B cell (primary cell): Measurements from ENCODE around the gene TBRG4. TPM values are rescaled to one million over a fixed set of nuclear protein-coding genes. Genes with fewer than 3 reads are reported as not detected.

Source experiments
- ATAC-seq: fragments of 200-7000 bp; cut with Tn5 transposase; one replicate; pipeline ENCODE4 v1.10.0; 2021; ENCODE audit warnings: low read depth, mild to moderate bottlenecking, moderate number of reproducible peaks, moderate library complexity
- CTCF ChIA-PET: fragments of 350-600 bp; sonication (Branson Sonifier 250); formaldehyde crosslinking; loops from one replicate; lab custom pipeline; 2021; ENCODE audit warnings: antibody characterized with exemption, inconsistent platforms; lab: Charles Lee
- POLR2A ChIA-PET: fragments of 350-600 bp; sonication (Branson Sonifier 250); formaldehyde crosslinking; loops from one replicate; lab custom pipeline; 2021; ENCODE audit warnings: antibody characterized with exemption; lab: Charles Lee
- DNase-seq: peaks from one replicate; pipeline ENCODE4 v3.0.0; 2013
- H2AFZ ChIP-seq: 2 replicates; pipeline ENCODE4 v1.6.1; 2012; ENCODE audit warnings: mild to moderate bottlenecking, low read depth, low read length; ENCODE audit not compliant: insufficient read depth, poor library complexity, severe bottlenecking
- H3K27ac ChIP-seq, 2 donors: 1 replicate in 1 of 2; 2 replicates in 1 of 2; pipeline ENCODE4 v1.5.1; 2012 to 2013; ENCODE audit warnings: low read length in 2 of 2, mild to moderate bottlenecking in 2 of 2, moderate library complexity in 1 of 2
- H3K27me3 ChIP-seq, 4 experiments: fragments of 200-600 bp in 1 of 4; sonication (generic) in 1 of 4; replicated peaks in 1 of 4; 1 replicate in 2 of 4; 2 replicates in 2 of 4; pipeline versions ENCODE4 v1.6.1 to v1.7.0; 2013 to 2016; ENCODE audit warnings: low read length in 3 of 4, mild to moderate bottlenecking in 2 of 4, mixed read lengths in 1 of 4, moderate library complexity in 1 of 4; ENCODE audit not compliant: insufficient read depth in 4 of 4, control insufficient read depth in 3 of 4; ENCODE audit errors: control extremely low read depth in 1 of 4
- H3K36me3 ChIP-seq, 2 experiments: replicated peaks in 1 of 2; 1 replicate in 1 of 2; 2 replicates in 1 of 2; pipeline versions ENCODE4 v1.6.1 to v1.7.1; 2013; ENCODE audit warnings: low read length in 1 of 2; ENCODE audit not compliant: insufficient read depth in 2 of 2, control insufficient read depth in 1 of 2; ENCODE audit errors: control extremely low read depth in 1 of 2, extremely low read depth in 1 of 2
- H3K4me1 ChIP-seq, 2 donors: fragments of 200-600 bp in 1 of 2; sonication (generic) in 1 of 2; 1 replicate in 1 of 2; 2 replicates in 1 of 2; pipeline versions ENCODE4 v1.5.1 to v1.6.1; 2013 to 2017; ENCODE audit warnings: low read length in 2 of 2; ENCODE audit not compliant: control insufficient read depth in 2 of 2, insufficient read depth in 2 of 2
- H3K4me2 ChIP-seq: replicated peaks from 2 replicates; pipeline ENCODE3; 2012; ENCODE audit warnings: mild to moderate bottlenecking, low read depth, low read length; ENCODE audit not compliant: poor library complexity, severe bottlenecking
- H3K4me3 ChIP-seq, 5 experiments: fragments of 200-600 bp in 1 of 5; sonication (generic) in 1 of 5; 1 replicate in 3 of 5; 2 replicates in 2 of 5; pipeline versions ENCODE4 v1.5.1 to v1.7.0; 2011 to 2016; ENCODE audit warnings: low read length in 4 of 5, mild to moderate bottlenecking in 4 of 5, low read depth in 2 of 5, control low read depth in 1 of 5, moderate library complexity in 1 of 5; ENCODE audit not compliant: insufficient read depth in 1 of 5; ENCODE audit errors: control extremely low read depth in 1 of 5, extremely low read depth in 1 of 5
- H3K79me2 ChIP-seq: fragments of 200-600 bp; sonication (generic); one replicate; pipeline ENCODE4 v1.6.0; 2016; ENCODE audit warnings: low read length; ENCODE audit not compliant: control insufficient read depth, insufficient read depth
- H3K9ac ChIP-seq: fragments of 200-600 bp; sonication (generic); 2 replicates; pipeline ENCODE4 v1.6.1; 2017; ENCODE audit warnings: mild to moderate bottlenecking, low read length, moderate library complexity
- H3K9me3 ChIP-seq, 3 donors: one replicate each; pipeline versions ENCODE4 v1.6.1 to v1.7.1; 2013; ENCODE audit warnings: low read length in 2 of 3; ENCODE audit not compliant: control insufficient read depth in 2 of 3, insufficient read depth in 1 of 3; ENCODE audit errors: control extremely low read depth in 1 of 3
- H4K20me1 ChIP-seq: 2 replicates; pipeline ENCODE4 v1.6.0; 2012; ENCODE audit warnings: mild to moderate bottlenecking, low read length; ENCODE audit not compliant: insufficient read depth, control insufficient read depth, poor library complexity, severe bottlenecking
- H3K27ac Mint-ChIP-seq: one replicate; pipeline ENCODE4 v1.8.0; 2021; ENCODE audit warnings: mixed read lengths
- H3K27me3 Mint-ChIP-seq: one replicate; pipeline ENCODE4 v1.8.0; 2021; ENCODE audit warnings: mixed read lengths
- H3K4me1 Mint-ChIP-seq: one replicate; pipeline ENCODE4 v1.8.0; 2021; ENCODE audit warnings: mixed read lengths
- H3K4me3 Mint-ChIP-seq: one replicate; pipeline ENCODE4 v1.8.0; 2021; ENCODE audit warnings: mixed read lengths
- H3K9me3 Mint-ChIP-seq: one replicate; pipeline ENCODE4 v1.8.0; 2022; ENCODE audit warnings: mixed read lengths; ENCODE audit not compliant: insufficient read depth
- EZH2 ChIP-seq: IDR thresholded peaks from 2 replicates; pipeline ENCODE4 v1.6.1; 2012; ENCODE audit warnings: borderline replicate concordance, low read depth, mild to moderate bottlenecking, moderate library complexity, low read length; ENCODE audit not compliant: insufficient read depth, poor library complexity, severe bottlenecking
- WGBS: methylation state at CpG from one replicate; pipeline ENCODE4 v1.1.5; 2013; ENCODE audit warnings: missing lambda C conversion rate; ENCODE audit not compliant: insufficient coverage; 5-methylcytosine and 5-hydroxymethylcytosine counted together
- intact Hi-C: fragments of 100-400 bp; cut with micrococcal nuclease; formaldehyde crosslinking; loops from one replicate; pipeline ENCODE4 v1.10.0; 2022
- polyA plus RNA-seq: library from polyadenylated mRNA; depleted of rRNA; stranded (reverse); fragments of >200 nt; gene quantifications from 2 replicates; pipeline ENCODE4 v1.2.3, GENCODE V29; 2012
- total RNA-seq, 2 donors: library from RNA; stranded (reverse); fragments of 120-200 nt in 1 of 2; gene quantifications; 1 replicate in 1 of 2; 2 replicates in 1 of 2; pipeline versions ENCODE4 v1.2.3 to v1.2.4, GENCODE V29; 2013 to 2022
- TF ChIP-seq, protein P1 (sequence below): fragments of 200-600 bp; IDR thresholded peaks from one replicate; pipeline ENCODE4 v1.8.0; 2022; ENCODE audit warnings: antibody characterized with exemption, mild to moderate bottlenecking

The TBRG4 gene
- total and polyA plus RNA-seq, 2 donors (not counting 1 experiment from before 2014, with no cell fraction given): 92.8 to 111 TPM

DNA sequence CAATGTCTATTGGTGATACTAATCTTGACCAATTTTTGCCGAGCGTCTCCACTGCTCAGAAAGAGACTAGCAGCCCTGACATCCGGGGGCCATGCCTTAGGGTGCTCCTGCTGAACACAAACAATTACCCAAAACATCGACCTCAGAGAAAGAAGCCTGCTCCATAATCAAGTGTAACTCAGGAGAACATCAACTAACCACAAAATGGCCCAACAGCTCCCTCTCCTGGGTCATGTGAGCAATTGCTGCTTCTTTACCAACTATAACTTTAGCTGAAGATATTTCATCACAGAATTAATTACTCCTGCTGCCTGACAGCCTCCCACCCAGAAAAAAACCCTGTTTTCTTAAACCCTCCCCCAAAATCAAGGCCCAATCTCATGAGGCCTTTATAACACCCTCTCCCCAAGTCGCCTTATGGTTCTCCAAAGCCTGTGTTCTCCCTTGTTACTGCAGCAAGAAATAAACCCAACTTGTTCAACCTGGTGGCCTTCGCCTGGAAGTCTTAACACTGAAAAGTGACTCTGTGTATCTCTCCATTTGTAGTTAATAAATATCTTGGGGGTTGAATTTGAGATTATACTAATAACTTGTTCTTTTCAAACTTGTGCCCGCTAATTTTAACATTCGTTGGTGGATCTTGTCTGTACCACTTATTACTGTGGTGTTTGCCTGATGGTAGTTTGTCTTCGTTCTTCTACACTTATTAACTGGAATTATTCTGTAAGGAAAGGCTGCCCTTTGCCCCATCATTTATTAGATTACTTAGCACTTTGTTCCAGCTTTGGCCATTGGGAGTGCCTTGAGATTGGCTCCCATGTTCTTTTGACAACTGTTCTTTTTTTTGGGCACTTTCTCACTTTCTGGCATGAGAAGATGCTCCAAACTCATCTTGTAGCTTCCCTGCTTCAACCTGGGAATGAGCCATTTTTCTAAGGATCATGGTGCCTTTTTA, 24.9 kb upstream of the TBRG4 start:
- Mint-ChIP-seq H3K4me3 (no peak overlapping the region), H3K27me3 (no peaks in the 10 kb centered on the region), H3K4me1 (peaks cover 17% of the 10 kb centered on the region), H3K27ac (no peak overlapping the region), H3K9me3 (no peaks in the 10 kb centered on the region)
- Histone ChIP-seq H3K9ac (no peak overlapping the region), H3K9me3 (no peaks in the 10 kb centered on the region), H3K36me3 (no peaks in the 10 kb centered on the region), H4K20me1 (no peaks in the 10 kb centered on the region), H3K4me2 (no peak overlapping the region), H3K79me2 (no peaks in the 10 kb centered on the region), H3K4me3 (no peak overlapping the region), H2AFZ (peak overlapping the region; percentile 36), H3K27me3 (peaks cover 0 to 3% (median 0%) of the 10 kb centered on the region in 4 experiments), H3K4me1 (peaks cover 5 to 18% of the 10 kb centered on the region in 2 donors), H3K27ac (no peak overlapping the region)
- TF ChIP-seq, protein P1, sequence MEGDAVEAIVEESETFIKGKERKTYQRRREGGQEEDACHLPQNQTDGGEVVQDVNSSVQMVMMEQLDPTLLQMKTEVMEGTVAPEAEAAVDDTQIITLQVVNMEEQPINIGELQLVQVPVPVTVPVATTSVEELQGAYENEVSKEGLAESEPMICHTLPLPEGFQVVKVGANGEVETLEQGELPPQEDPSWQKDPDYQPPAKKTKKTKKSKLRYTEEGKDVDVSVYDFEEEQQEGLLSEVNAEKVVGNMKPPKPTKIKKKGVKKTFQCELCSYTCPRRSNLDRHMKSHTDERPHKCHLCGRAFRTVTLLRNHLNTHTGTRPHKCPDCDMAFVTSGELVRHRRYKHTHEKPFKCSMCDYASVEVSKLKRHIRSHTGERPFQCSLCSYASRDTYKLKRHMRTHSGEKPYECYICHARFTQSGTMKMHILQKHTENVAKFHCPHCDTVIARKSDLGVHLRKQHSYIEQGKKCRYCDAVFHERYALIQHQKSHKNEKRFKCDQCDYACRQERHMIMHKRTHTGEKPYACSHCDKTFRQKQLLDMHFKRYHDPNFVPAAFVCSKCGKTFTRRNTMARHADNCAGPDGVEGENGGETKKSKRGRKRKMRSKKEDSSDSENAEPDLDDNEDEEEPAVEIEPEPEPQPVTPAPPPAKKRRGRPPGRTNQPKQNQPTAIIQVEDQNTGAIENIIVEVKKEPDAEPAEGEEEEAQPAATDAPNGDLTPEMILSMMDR: peak; percentile 91
- TF ChIP-seq EZH2: no peak
- peak; percentile 80 for DNase-seq
- peak; percentile 97 for ATAC-seq
- intact Hi-C loops: loop anchor here (1.0 to 2.0 kb wide), 7 partner anchors 25 to 339 kb away; partner anchors contain the start of genes H2AZ2, PURB and TBRG4
- CTCF ChIA-PET: interaction anchor here (0.5 to 6.7 kb wide), 49 partner anchors 9 to 571 kb away, joined by 3 to 189 read pairs (median 5); partner anchors contain the start of genes CCM2, H2AZ2, MYO1G and OGDH
- 16% methylated on average over 5 of the region's 9 CpGs for WGBS
- POLR2A ChIA-PET: interaction anchor here (0.6 to 1.3 kb wide), 4 partner anchors 16 to 1055 kb away, joined by 3 to 6 read pairs (median 4); no protein-coding TSS in a partner anchor

DNA sequence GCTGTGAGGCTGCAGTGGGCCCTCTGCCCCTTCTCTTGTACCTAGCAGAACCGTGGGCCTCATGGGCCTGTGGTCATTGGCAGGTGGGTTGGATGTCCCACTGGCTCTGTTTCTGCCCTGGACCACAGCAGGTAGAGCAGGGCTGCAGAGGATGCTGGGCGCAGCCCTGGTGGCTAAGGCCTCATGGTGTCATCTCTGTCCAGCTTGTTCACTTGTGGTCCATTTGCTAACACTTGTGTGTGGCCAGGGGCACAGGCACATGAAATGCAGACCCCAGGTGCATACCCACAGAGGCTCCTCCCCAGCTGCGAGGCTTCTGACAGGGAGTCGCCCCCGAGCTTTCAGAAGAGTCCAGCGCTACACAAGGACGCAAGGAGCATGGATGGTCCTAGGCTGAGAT, 22.4 kb upstream of the TBRG4 start:
- H3K27me3 ChIP-seq: peaks cover 0 to 3% (median 0%) of the 10 kb centered on the region in 4 experiments
- intact Hi-C loops: no loop called here
- no peaks in the 10 kb centered on the region for H3K36me3 ChIP-seq
- no peaks in the 10 kb centered on the region for H4K20me1 ChIP-seq
- no peak overlapping the region for H3K4me2 ChIP-seq
- H3K4me1 ChIP-seq: peaks cover 5 to 13% of the 10 kb centered on the region in 2 donors
- no peak overlapping the region for H3K27ac ChIP-seq
- no peaks in the 10 kb centered on the region for H3K9me3 ChIP-seq
- no peak overlapping the region for H3K9ac ChIP-seq
- no peak overlapping the region for H2AFZ ChIP-seq
- POLR2A ChIA-PET: no interaction called here
- no peak for TF ChIP-seq EZH2
- TF ChIP-seq, protein P1: no peak
- DNase-seq (no peak), ATAC-seq (no peak)
- Mint-ChIP-seq H3K27ac (no peak overlapping the region), H3K9me3 (no peaks in the 10 kb centered on the region), H3K4me3 (no peak overlapping the region), H3K4me1 (peaks cover 9% of the 10 kb centered on the region), H3K27me3 (no peaks in the 10 kb centered on the region)
- H3K79me2 ChIP-seq: no peaks in the 10 kb centered on the region
- CTCF ChIA-PET: interaction anchor here (4.9 to 6.7 kb wide), 3 partner anchors 160 to 276 kb away, joined by 57 to 189 read pairs (median 125); no protein-coding TSS in a partner anchor
- WGBS: 91% methylated on average over 7 of the region's 7 CpGs
- no peak overlapping the region for H3K4me3 ChIP-seq
